GM19351 (cell line): Measurements from ENCODE around the gene MOGAT2.
"Not testable (repeated sequence)": the region's sequence is repeated elsewhere in the genome, so short reads cannot be mapped to it uniquely, and the experiment has no call there.

Source experiments
- ATAC-seq: cut with Tn5 transposase; IDR thresholded peaks from one replicate; pipeline ENCODE4 v1.9.1; 2021; ENCODE audit warnings: mild to moderate bottlenecking, moderate library complexity; ENCODE audit not compliant: unreplicated experiment

The MOGAT2 gene

DNA sequence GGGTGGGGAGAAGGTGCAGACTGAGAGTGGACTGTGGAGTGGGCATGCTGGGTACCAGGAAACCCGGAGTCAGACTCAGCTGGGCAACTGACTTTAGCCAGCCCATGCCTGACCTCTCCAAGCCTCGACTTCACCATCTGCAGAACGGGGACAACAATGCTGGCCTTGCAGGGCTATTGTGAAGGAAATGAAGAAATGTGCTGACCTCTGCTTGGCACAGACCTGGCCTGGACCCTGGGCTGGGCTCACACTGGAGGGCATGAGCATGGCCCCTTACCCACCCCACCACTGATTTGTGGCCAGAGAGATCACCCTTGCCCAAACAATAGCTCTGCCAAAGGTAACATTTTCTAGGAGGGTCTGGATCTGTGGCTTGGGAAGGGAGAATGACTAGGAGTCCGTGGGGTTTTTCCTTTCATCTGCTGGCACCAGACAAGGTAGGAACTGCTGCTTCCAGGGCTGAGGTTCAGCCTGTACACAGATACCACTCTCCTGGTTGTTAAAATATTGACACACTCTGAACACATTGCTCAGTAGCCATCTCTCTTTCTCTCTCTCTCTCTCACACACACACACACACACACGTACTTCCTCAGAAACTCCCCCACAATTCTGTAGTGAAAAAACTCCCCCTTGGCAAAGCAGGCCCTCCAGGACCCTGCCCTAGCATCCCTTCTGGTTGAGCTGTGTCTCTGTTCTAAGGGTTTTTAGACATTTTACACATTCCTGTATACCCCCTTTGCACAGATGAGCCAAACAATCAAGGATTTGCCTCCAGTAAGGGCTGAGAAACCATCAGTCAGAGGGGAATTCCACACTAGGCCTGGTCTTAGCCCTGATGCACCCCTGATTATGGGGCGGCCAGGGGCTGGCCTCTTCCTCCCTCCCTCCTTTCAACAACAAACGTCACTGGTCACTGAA, 1.0 kb downstream of the MOGAT2 start:
- no peak for ATAC-seq

DNA sequence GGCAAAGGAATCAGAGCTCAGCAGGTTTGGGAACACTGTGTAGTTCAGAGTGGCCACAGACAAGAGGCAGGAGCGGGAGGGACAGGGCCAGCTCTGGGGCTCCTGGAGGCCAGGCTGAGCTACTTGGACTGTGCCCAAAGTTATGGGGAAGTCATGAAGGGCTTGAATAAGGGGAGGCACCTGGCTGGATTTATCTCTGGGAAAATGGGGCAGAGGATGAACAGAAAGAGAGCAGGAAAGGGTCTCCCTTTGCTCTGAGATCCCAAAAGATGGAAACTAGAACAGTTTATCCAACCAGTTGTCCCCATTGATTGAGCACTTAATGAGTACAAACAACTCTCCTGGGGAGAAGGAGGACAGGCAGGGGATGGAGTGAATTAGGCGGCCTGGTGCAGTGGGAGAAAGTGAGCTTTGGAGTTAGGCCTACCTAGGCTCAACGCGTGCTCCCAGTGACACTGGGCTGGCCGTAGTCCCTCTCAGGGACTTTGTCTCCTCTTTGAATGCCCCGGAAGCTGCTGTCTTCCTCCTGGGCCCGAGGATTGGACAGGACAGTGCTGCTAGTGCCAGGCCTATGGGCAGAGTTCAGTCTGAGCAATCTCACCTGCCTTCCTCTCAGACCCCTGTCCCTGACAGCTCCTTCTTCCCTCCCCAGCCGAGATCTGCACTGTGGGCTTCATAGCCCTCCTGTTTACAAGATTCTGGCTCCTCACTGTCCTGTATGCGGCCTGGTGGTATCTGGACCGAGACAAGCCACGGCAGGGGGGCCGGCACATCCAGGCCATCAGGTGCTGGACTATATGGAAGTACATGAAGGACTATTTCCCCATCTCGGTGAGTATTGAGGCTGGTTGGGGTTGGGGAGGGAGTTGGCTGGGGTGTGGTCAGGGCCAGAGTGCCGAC, 2.0 kb downstream of the MOGAT2 start:
- no peak for ATAC-seq

DNA sequence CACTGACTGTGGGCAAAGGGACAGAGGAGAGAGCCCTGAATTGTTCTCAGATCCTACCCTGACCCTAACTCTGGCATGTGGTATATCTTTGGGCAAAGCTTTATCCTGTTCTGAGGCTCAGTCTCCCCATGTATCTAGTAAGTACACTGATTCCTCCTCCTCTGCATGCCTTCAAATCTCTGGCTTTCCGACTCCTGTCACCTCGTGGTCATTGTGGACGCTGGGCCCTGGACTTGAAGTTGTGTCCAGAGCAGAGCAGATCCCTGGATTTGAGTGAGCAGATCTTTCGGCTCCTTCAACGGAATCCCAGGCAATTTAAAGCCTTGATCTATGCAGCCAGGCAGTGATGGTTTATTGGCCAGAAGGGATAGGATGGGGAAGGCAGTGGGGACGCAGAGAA, 3.0 kb downstream of the MOGAT2 start:
- ATAC-seq: no peak

DNA sequence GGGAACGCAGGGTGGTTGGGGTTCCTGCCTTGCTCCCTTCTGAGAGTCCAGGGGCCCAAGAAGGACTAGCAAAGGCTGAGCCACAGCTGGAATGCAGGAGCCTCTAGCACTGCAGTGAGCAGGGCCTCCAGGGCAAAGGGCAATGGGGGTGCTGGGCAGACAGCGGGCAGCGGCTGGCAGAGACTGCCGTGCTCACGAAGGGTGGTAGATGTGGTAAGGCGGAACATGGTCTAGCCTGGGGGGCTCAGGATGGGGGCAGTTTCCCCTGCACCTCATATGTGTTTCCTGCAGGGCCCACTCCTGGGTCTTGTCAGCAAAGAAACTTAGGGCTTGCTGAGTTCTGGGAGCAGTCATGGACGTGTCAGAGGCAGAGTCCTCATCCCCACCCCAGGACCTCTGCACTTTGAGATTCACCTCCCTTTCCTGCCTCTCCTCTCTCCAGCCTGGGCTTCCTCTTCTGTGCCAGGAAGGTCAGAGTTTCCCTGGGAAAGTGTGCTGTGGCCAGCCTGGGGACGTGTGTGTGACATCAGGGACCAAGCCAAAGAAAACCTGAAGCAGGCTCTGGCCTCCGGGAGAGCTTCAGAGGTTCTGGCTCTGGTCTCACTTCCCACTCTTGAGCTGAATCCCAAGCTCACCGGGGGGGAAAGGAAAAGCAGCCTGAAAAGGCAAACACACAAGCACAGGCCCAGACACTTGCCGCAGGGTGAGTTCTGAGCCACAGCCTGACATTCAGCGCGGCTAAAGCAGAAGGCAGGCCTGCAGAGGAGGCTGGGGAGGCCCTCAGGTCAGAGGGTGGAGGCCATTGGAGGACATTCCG, 4.4 kb downstream of the MOGAT2 start:
- no peak for ATAC-seq

- ATAC-seq: no peak
These were observed 5.0 kb downstream of the MOGAT2 start for GRCh38 chr11:75722669-75723042.

DNA sequence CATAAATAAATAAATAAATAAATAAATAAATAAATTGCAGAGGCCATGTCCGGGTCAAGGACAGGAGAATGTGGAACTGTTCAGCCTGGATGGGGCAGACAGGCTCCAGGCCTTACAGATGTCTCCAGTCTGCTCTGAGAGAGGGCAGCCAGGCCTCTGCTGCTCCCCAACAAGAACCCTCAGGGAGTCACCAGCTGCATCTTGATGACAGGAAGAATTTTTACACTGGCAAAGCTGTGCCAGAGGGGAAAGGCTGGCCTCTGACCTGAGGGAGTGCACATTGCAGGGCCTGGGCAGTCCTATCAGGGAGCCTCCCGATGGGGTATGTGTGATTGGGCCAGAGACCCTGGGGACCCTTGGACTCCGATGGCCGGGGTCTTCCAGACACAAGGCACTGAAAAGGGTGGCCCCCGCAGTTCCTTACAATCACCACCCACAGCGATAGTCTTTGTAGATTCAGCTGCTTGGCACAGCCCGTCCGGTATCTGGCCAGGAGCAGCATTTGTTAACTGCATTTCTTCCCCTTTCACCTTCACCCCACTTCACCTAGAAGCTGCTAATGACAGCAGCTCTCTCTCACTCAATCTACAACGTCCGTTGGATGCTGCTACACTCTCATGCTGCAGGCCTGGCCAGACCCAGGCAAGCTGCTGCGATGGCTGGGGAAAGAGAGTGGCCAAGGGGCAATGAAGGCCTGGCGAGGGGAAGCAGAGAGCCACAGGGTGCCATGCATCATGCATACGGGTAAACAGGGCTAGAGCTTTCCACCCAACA, 8.1 kb downstream of the MOGAT2 start:
- ATAC-seq: no peak

GRCh38 chr11:75728992-75729391, 11.4 kb downstream of the MOGAT2 start:
- no peak for ATAC-seq

DNA sequence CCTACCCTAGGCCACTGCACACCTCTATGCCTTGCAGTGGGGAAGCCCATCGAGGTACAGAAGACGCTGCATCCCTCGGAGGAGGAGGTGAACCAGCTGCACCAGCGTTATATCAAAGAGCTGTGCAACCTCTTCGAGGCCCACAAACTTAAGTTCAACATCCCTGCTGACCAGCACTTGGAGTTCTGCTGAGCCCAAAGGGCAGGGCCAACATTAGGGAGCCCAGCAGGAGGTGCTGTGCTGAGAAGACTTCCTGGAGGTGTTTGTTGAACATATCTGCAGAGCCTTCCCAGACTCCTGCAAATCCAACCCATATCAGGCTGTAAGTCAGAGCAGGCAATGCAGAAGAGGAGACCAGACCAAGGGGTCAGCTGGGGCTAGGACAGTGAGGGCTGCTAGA, 13.5 kb downstream of the MOGAT2 start:
- no peak for ATAC-seq

DNA sequence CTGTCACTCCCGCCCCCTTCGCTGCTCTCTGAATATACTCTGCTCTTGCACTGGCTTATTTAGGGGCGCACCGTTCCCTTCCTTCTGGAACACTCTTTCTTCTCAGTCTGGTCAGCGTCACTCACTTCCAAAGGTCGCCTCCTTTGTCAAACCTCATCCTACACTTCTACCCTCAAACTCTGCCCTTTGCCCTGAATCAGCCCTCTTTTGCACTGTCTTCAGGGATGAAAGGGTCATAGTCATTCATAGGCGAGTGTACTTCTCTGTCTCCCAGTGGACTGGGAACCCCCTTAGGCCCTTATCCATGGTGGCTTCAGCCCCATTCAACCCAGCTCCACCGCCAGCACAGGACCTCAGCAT, 15.4 kb downstream of the MOGAT2 start:
- ATAC-seq: no peak

DNA sequence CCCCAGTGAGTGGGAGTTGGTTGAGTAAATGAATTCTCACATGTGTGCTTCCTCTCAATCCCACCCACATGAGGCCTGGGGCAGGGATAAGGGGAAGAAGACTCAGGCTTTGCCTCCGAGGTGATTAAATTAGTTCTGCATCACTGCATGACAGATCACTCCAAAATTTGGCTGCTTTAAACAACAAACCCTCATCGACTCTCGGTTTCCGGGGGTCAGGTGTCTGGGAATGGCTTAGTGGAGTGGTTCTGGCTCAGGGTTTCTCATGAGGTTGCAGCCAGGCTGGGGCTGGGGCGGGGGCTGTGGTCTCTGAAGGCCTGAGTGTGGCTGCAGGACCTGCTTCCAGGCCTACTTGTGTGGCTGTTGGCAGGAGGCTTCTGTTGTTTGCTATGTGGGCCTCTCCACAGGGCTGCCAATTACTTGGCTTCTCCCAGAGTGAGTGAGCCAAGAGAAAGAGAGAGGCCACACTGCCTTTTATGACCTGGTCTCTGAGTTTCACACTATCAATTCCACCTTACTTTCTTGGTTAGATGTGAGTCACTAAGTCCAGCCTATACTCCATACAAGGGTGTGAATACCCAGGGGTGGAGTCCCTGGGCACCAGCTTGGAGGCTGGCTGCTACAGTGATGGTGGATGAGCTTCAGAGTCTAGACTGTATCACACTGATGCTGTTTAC, 15.9 kb downstream of the MOGAT2 start:
- no peak for ATAC-seq

- no peak for ATAC-seq
These were observed 17.0 kb downstream of the MOGAT2 start for GRCh38 chr11:75734491-75735180.

DNA sequence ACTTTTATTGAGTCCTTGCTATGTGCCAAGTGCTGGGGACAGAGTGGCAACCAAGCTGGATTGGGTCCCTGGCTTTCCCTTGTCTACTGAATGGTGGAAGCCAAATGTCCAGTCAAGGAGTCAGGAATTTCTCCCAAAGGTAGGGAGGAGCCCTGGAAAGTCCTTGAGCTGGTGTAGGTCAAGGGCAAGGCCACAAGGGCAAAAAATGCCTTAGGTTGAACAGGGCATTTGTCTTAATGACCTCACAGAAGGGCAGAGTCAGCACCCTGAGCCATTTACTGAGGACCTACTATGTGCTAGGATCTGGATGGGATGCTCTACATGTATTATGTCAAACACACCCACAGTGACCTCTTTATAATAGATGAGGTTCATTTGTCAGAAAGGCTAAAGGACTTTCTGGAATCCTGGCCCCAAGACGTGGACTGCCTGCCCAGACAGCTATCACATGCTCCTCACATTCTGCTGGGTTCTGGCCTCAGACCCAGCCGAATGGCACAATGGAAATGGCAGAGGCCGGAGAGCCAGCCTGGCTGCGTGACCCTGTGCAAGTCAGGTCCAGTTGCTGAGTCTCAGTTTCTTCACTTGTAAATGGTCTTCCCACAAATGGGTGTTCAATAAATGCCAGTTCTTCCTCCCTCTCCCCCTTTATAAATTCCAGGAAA, 17.7 kb downstream of the MOGAT2 start:
- ATAC-seq: no peak

DNA sequence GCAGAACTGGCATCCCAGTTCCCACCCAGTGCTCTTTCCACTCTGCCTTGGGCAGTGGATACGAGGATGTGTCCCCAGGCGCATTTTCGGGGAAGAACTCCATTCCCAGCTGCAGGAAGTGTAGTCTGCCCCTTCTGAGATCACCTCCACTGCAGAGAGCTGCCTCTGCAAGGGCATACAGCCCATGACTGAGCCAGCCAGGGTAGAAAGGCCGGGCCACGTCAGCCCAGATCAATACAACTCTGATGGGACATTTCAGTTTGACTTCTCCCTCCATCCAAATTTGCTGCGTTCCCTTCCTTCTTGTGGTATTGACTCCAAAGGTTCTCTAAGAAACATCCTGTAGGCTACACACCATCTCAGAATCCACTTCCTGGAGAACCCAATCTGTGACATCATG, 19.7 kb downstream of the MOGAT2 start:
- ATAC-seq: no peak

DNA sequence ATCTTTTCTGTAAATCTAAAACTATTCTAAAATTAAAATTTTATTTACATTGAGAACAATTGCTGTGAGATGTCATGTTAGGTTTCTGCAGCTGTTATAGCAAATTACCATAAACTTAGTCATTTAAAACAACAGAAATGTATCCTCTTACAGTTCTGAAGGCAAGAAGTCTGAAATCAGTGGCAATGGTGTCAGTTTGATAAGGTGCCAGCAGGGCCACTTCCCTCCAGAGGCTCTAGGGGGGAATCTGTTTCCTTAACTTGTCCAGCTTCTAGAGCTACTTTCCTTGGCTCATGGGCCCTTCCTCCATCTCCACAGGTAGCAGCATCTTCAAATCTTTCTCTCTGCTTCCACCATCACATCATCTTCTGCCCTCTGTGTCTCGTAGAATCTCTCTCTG, 23.0 kb downstream of the MOGAT2 start:
- ATAC-seq: no peak

GRCh38 chr11:75743159-75743558, 25.5 kb downstream of the MOGAT2 start:
- ATAC-seq: not testable (repeated sequence)

GRCh38 chr11:75743711-75744563, 26.3 kb downstream of the MOGAT2 start:
- ATAC-seq: no peak

DNA sequence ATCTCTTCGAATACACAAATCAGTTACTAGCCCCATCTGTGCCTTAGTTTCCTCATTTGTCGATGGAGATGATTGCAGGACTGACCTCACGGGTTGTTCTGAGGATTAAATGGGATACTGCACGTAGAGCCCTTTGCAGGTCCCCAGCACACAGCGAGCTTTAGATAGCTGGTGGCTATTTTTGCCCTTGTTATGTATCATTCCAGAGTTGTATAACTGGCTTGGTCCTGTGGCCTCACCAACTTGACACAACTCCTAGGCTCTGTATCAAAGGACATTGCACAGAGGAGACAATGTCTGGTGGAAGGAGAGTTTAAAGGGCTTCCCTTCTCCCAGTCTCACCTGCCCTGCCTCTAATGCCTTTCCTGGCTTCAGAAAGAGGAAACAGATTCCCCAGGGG, 28.2 kb downstream of the MOGAT2 start:
- ATAC-seq: no peak
